ENCODE results near the gene CCDC174. TPM values are rescaled to one million over a fixed set of nuclear protein-coding genes. Genes with fewer than 3 reads are reported as not detected.
"Not testable (repeated sequence)": the region's sequence is repeated elsewhere in the genome, so short reads cannot be mapped to it uniquely, and the experiment has no call there.

The CCDC174 gene
- total RNA-seq (2012; rRNA removed): 9.0 and 9.1 TPM in 2 replicates

- Histone ChIP-seq H3K27me3 (ENCODE audit: control insufficient read depth, insufficient read depth, low read length) (no peaks in the 10 kb centered on the region), H3K36me3 (ENCODE audit: insufficient read depth, low read length) (peaks cover 15% of the 10 kb centered on the region), H3K4me3 (ENCODE audit: low read length) (peak within 1 kb of the TSS; percentile 83), H3K4me2 (ENCODE audit: low read length) (peak within 1 kb of the TSS; percentile 85), H3K9ac (ENCODE audit: low read depth, low read length) (peak within 1 kb of the TSS; percentile 93), H3K9me3 (replicated peaks; ENCODE audit: low read length) (no peaks in the 10 kb centered on the region), H3K4me1 (ENCODE audit: control insufficient read depth, insufficient read depth, low read length) (peaks cover 9% of the 10 kb centered on the region)
Measured at GRCh38 chr3:14651440-14652251, at the start of gene CCDC174. Gene CCDC174, plus strand, starts transcription at chr3:14651762. Its CDS starts 75 bp downstream, at chr3:14651837.

DNA sequence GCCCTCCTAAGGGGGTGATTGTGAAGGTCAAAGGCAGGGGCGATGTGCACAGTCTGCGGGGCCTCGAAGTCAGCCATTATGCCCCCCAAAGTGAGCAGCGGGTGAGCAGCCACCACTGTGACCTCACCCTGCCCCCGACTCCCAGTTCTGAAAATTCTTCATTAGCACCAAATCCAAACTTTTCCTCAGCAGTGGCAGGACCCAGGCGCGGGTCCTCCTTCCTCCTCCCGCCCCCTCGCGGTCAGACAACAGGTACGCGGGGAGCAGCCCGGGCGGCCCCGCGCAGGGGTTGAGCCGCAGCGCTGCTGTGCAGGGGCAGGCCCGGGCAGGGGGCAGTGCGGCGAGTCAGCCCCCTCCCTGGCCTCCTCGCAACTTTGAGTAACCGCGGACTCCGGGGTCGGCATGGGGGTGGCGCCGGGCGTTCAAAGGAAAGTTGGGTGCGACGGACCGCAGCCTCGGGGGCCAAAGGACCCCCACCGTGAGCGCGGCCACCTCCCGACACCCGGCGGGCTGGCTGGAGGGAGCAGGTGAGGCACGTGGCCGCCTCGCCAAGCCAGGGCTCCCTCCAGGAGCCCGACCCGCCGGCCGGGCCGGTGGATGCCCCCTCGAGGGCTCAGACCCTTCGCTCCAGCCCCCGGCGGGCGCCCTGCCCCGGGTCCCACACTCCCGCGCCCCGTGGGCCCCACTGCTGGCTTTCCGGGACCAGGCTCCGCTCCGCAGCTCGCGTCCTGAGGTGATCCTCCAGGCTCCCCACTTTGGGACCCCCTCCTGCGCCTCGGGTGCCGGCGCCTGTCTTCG, 49.4 kb upstream of the CCDC174 start:
- no peaks in the 10 kb centered on the region for H3K4me1 ChIP-seq (ENCODE audit: control insufficient read depth, insufficient read depth, low read length)
- no peak overlapping the region for H3K9ac ChIP-seq (ENCODE audit: low read depth, low read length)
- H3K9me3 ChIP-seq (replicated peaks; ENCODE audit: low read length): peaks cover 3% of the 10 kb centered on the region
- H3K4me3 ChIP-seq (ENCODE audit: low read length): no peak overlapping the region
- peaks cover 72% of the 10 kb centered on the region for H3K27me3 ChIP-seq (ENCODE audit: control insufficient read depth, insufficient read depth, low read length)
- peak overlapping the region; percentile 29 for H3K4me2 ChIP-seq (ENCODE audit: low read length)
- no peaks in the 10 kb centered on the region for H3K36me3 ChIP-seq (ENCODE audit: insufficient read depth, low read length)

- H3K27me3 ChIP-seq (ENCODE audit: control insufficient read depth, insufficient read depth, low read length): peaks cover 80% of the 10 kb centered on the region
- H3K4me2 ChIP-seq (ENCODE audit: low read length): peak overlapping the region; percentile 29
- H3K4me3 ChIP-seq (ENCODE audit: low read length): no peak overlapping the region
- no peaks in the 10 kb centered on the region for H3K36me3 ChIP-seq (ENCODE audit: insufficient read depth, low read length)
- H3K9me3 ChIP-seq (replicated peaks; ENCODE audit: low read length): peaks cover 3% of the 10 kb centered on the region
- no peaks in the 10 kb centered on the region for H3K4me1 ChIP-seq (ENCODE audit: control insufficient read depth, insufficient read depth, low read length)
- H3K9ac ChIP-seq (ENCODE audit: low read depth, low read length): no peak overlapping the region
Measured at GRCh38 chr3:14602804-14603644, 48.5 kb upstream of the CCDC174 start.

DNA sequence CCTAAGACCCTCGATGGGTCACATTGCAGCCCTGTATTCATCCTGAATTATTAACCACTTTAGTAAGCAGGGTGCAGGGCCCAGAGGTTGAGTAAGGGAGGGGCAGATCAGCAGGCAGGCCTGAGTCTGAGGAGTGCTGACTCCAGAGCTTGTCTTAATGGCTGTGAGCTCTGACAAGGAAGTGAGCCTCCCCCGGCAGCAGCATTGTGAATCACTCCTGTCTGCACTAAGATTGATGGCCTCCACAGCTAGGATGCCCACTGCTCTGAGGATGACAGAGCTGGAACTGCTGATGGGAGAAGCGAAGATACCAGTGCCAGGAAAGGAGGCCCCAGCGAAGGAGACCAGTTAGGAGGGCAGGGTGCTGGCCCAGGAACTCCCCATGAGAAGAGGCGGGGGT, 46.5 kb upstream of the CCDC174 start:
- Histone ChIP-seq H3K36me3 (ENCODE audit: insufficient read depth, low read length) (no peaks in the 10 kb centered on the region), H3K4me2 (ENCODE audit: low read length) (no peak overlapping the region), H3K9me3 (replicated peaks; ENCODE audit: low read length) (peaks cover 3% of the 10 kb centered on the region), H3K27me3 (ENCODE audit: control insufficient read depth, insufficient read depth, low read length) (peaks cover 81% of the 10 kb centered on the region), H3K4me1 (ENCODE audit: control insufficient read depth, insufficient read depth, low read length) (no peaks in the 10 kb centered on the region), H3K9ac (ENCODE audit: low read depth, low read length) (no peak overlapping the region), H3K4me3 (ENCODE audit: low read length) (no peak overlapping the region)

DNA sequence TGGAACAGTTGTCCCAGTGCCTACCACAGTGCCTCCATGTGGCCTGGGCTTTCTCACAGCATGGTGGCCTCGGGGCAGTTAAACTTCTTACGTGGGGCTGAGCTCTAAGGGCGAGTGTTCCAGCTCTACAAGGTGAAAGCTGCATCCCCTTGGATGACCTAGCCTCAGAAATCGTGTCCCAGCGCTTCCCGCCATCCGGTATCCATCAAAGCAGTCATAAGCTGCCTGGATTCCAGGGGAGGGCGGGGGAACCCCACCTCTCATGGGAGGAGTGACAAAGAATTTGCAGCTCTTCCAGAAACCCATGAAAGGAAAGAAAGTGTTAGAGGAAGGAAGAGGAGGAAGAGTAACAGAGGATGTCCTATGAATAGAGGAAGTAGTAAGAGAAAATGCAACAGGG, 45.8 kb upstream of the CCDC174 start:
- no peaks in the 10 kb centered on the region for H3K4me1 ChIP-seq (ENCODE audit: control insufficient read depth, insufficient read depth, low read length)
- H3K4me2 ChIP-seq (ENCODE audit: low read length): no peak overlapping the region
- H3K9ac ChIP-seq (ENCODE audit: low read depth, low read length): no peak overlapping the region
- H3K27me3 ChIP-seq (ENCODE audit: control insufficient read depth, insufficient read depth, low read length): peaks cover 80% of the 10 kb centered on the region
- H3K36me3 ChIP-seq (ENCODE audit: insufficient read depth, low read length): no peaks in the 10 kb centered on the region
- H3K4me3 ChIP-seq (ENCODE audit: low read length): no peak overlapping the region
- peaks cover 3% of the 10 kb centered on the region for H3K9me3 ChIP-seq (replicated peaks; ENCODE audit: low read length)

GRCh38 chr3:14606669-14607339, 44.8 kb upstream of the CCDC174 start:
- H3K36me3 ChIP-seq (ENCODE audit: insufficient read depth, low read length): no peaks in the 10 kb centered on the region
- H3K9ac ChIP-seq (ENCODE audit: low read depth, low read length): no peak overlapping the region

DNA sequence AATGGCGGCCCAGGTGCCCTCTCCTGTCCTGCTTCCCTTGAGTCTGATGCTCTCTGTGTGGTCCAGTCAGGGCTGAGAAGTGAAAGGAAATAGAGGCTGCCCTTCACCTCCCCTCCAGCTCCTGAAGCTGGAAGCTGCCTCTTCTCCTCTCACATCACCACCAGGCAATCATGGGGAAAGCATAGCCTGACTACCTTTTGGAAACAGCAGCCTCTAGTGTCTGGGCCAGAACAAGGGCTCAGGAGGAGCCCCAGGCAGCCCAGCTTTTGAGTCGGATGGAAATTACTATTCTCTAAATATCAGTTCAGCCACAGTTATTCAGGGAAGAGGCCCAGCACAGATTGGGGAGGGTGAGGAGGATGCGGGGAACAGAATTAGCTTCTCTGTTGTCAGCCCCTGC, 43.3 kb upstream of the CCDC174 start:
- Histone ChIP-seq H3K36me3 (ENCODE audit: insufficient read depth, low read length) (no peaks in the 10 kb centered on the region), H3K9ac (ENCODE audit: low read depth, low read length) (no peak overlapping the region), H3K9me3 (replicated peaks; ENCODE audit: low read length) (peaks cover 3% of the 10 kb centered on the region), H3K4me3 (ENCODE audit: low read length) (no peak overlapping the region), H3K4me2 (ENCODE audit: low read length) (no peak overlapping the region), H3K27me3 (ENCODE audit: control insufficient read depth, insufficient read depth, low read length) (peaks cover 70% of the 10 kb centered on the region), H3K4me1 (ENCODE audit: control insufficient read depth, insufficient read depth, low read length) (no peaks in the 10 kb centered on the region)

More at GRCh38 chr3:14606669-14607339, 44.8 kb upstream of the CCDC174 start:
- H3K4me3 ChIP-seq (ENCODE audit: low read length): no peak overlapping the region
- peaks cover 75% of the 10 kb centered on the region for H3K27me3 ChIP-seq (ENCODE audit: control insufficient read depth, insufficient read depth, low read length)
- H3K9me3 ChIP-seq (replicated peaks; ENCODE audit: low read length): peaks cover 3% of the 10 kb centered on the region
- H3K4me2 ChIP-seq (ENCODE audit: low read length): no peak overlapping the region
- no peaks in the 10 kb centered on the region for H3K4me1 ChIP-seq (ENCODE audit: control insufficient read depth, insufficient read depth, low read length)

DNA sequence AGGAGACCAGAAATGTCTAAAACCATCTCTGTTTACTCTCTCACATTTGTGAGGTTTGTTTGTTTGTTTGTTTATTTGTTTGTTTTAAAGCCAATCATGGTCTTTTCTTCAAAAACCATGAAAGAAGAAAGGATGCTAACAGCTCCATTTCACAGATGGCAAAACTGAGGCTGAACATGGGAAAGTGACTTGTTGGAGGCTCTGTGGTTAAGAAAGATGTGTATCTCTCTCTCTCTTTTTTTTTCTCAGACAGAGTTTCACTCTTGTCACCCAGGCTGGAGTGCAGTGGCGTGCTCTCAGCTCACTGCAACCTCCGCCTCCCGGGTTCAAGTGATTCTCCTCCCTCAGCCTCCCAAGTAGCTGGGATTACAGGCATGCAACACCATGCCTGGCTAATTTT, 42.5 kb upstream of the CCDC174 start:
- not testable (repeated sequence) for H3K9me3 ChIP-seq (replicated peaks; ENCODE audit: low read length); H3K4me3 ChIP-seq (ENCODE audit: low read length); H3K4me1 ChIP-seq (ENCODE audit: control insufficient read depth, insufficient read depth, low read length); H3K9ac ChIP-seq (ENCODE audit: low read depth, low read length); H3K36me3 ChIP-seq (ENCODE audit: insufficient read depth, low read length); H3K4me2 ChIP-seq (ENCODE audit: low read length)
- H3K27me3 ChIP-seq (ENCODE audit: control insufficient read depth, insufficient read depth, low read length): peaks cover 67% of the 10 kb centered on the region

DNA sequence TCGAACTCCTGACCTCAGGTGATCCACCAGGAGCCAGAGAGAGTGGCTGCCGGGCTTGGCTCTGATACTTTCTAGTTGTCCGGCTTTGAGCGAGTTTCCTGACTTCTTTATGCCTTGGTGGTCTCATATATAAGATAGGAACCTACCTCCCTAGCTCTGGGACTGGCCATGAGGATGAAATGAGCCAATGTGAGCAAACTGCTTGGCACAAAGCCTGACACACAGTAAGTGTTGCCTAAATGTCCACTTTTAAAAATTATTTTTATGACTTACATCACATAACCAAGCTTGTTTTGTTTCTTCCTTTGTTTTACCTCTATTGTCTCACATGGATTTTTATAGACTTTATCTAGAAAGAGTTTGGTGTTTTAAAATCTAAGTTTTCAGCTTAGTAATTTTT, 42.1 kb upstream of the CCDC174 start:
- Histone ChIP-seq H3K9me3 (replicated peaks; ENCODE audit: low read length) (no peaks in the 10 kb centered on the region), H3K27me3 (ENCODE audit: control insufficient read depth, insufficient read depth, low read length) (peaks cover 63% of the 10 kb centered on the region), H3K4me3 (ENCODE audit: low read length) (no peak overlapping the region), H3K4me1 (ENCODE audit: control insufficient read depth, insufficient read depth, low read length) (no peaks in the 10 kb centered on the region), H3K4me2 (ENCODE audit: low read length) (no peak overlapping the region), H3K9ac (ENCODE audit: low read depth, low read length) (no peak overlapping the region), H3K36me3 (ENCODE audit: insufficient read depth, low read length) (no peaks in the 10 kb centered on the region)

GRCh38 chr3:14609941-14610340, 41.6 kb upstream of the CCDC174 start:
- H3K27me3 ChIP-seq (ENCODE audit: control insufficient read depth, insufficient read depth, low read length): peaks cover 59% of the 10 kb centered on the region

More at GRCh38 chr3:14609941-14610340, 41.6 kb upstream of the CCDC174 start:
- no peak overlapping the region for H3K9ac ChIP-seq (ENCODE audit: low read depth, low read length)
- H3K4me1 ChIP-seq (ENCODE audit: control insufficient read depth, insufficient read depth, low read length): no peaks in the 10 kb centered on the region
- H3K9me3 ChIP-seq (replicated peaks; ENCODE audit: low read length): no peaks in the 10 kb centered on the region
- no peak overlapping the region for H3K4me2 ChIP-seq (ENCODE audit: low read length)
- H3K36me3 ChIP-seq (ENCODE audit: insufficient read depth, low read length): no peaks in the 10 kb centered on the region
- H3K4me3 ChIP-seq (ENCODE audit: low read length): no peak overlapping the region
